Endothelial cell of umbilical vein (primary cell): ENCODE results near the gene NBEA. TPM values are rescaled to one million over a fixed set of nuclear protein-coding genes. Genes with fewer than 3 reads are reported as not detected.

Source experiments
- BruUV-seq: library from RNA; stranded (reverse); fragments of 400-500 nt; replicated peaks from 2 replicates; lab custom pipeline; 2021; lab: Mats Ljungman, UMichigan
- CTCF ChIA-PET: fragments of 300-600, 350-600 bp; sonication (Branson Sonifier 250); formaldehyde crosslinking; loops from one replicate; lab custom pipeline; 2021; ENCODE audit warnings: antibody characterized with exemption, inconsistent platforms; lab: Charles Lee
- POLR2A ChIA-PET: fragments of 300-600, 350-600 bp; sonication (Branson Sonifier 250); formaldehyde crosslinking; loops from one replicate; lab custom pipeline; 2021; ENCODE audit warnings: antibody characterized with exemption, inconsistent platforms; lab: Charles Lee
- DNase-seq: peaks from one replicate; pipeline ENCODE4 v3.0.0-alpha.2; 2011; ENCODE audit warnings: low read depth, low spot score
- FAIRE-seq: peaks from 2 replicates; lab custom pipeline; 2011; peaks lifted over from hg19 to GRCh38; lab: Jason Lieb, UNC
- H2AFZ ChIP-seq: 2 replicates; pipeline ENCODE4 v1.6.0; 2012; ENCODE audit warnings: low read depth, low read length, control low read depth, inconsistent platforms
- H3K27ac ChIP-seq: 2 replicates; pipeline ENCODE4 v1.5.1; 2011; ENCODE audit warnings: low read depth, mild to moderate bottlenecking, control low read depth, low read length, moderate library complexity; ENCODE audit not compliant: insufficient read depth
- H3K27me3 ChIP-seq, 2 experiments: 2 replicates each; pipeline versions ENCODE4 v1.6.0 to v1.6.1; 2011; ENCODE audit warnings: low read length in 2 of 2, mixed read lengths in 1 of 2; ENCODE audit not compliant: control insufficient read depth in 2 of 2, insufficient read depth in 2 of 2
- H3K36me3 ChIP-seq, 2 experiments: 2 replicates in 1 of 2; 3 replicates in 1 of 2; pipeline ENCODE4 v1.5.1; 2011; ENCODE audit warnings: low read length in 2 of 2, mild to moderate bottlenecking in 1 of 2, moderate library complexity in 1 of 2; ENCODE audit not compliant: control insufficient read depth in 2 of 2, insufficient read depth in 2 of 2; ENCODE audit errors: extremely low read depth in 1 of 2
- H3K4me1 ChIP-seq: 3 replicates; pipeline ENCODE4 v1.5.1; 2011; ENCODE audit warnings: mild to moderate bottlenecking, low read length; ENCODE audit not compliant: control insufficient read depth, insufficient read depth; ENCODE audit errors: extremely low read depth
- H3K4me2 ChIP-seq: 2 replicates; pipeline ENCODE4 v1.6.1; 2011; ENCODE audit warnings: low read length, control low read depth, mixed read lengths; ENCODE audit not compliant: insufficient read depth
- H3K4me3 ChIP-seq, 3 experiments: fragments of 200-600 bp in 1 of 3; sonication (generic), shearing (Covaris generic) in 1 of 3; replicated peaks in 1 of 3; 2 replicates each; pipeline ENCODE4 v1.5.1; 2011 to 2016; ENCODE audit warnings: control low read depth in 3 of 3, low read length in 3 of 3, mild to moderate bottlenecking in 2 of 3, inconsistent platforms in 1 of 3, low read depth in 1 of 3, moderate library complexity in 1 of 3; ENCODE audit not compliant: insufficient read depth in 1 of 3
- H3K79me2 ChIP-seq: 2 replicates; pipeline ENCODE4 v1.6.0; 2012; ENCODE audit warnings: low read length, inconsistent platforms; ENCODE audit not compliant: control insufficient read depth, insufficient read depth
- H3K9ac ChIP-seq: replicated peaks from 2 replicates; pipeline ENCODE3; 2011; ENCODE audit warnings: low read length, control low read depth; ENCODE audit not compliant: insufficient read depth; ENCODE audit errors: extremely low read depth
- H3K9me1 ChIP-seq: replicated peaks from 3 replicates; pipeline ENCODE4 v1.6.0; 2011; ENCODE audit warnings: mild to moderate bottlenecking, low read length; ENCODE audit not compliant: control insufficient read depth, insufficient read depth; ENCODE audit errors: extremely low read depth
- H3K9me3 ChIP-seq: replicated peaks from 2 replicates; pipeline ENCODE4 v1.5.1; 2012; ENCODE audit warnings: low read length, inconsistent platforms; ENCODE audit not compliant: control insufficient read depth, insufficient read depth
- H4K20me1 ChIP-seq: replicated peaks from 2 replicates; pipeline ENCODE3; 2011; ENCODE audit warnings: mild to moderate bottlenecking, low read length; ENCODE audit not compliant: control insufficient read depth, insufficient read depth; ENCODE audit errors: extremely low read depth
- CTCF ChIP-seq, 2 donors: IDR thresholded peaks; 1 replicate in 1 of 2; 2 replicates in 1 of 2; pipeline ENCODE4 v1.5.1; 2011; ENCODE audit warnings: low read length in 2 of 2, mild to moderate bottlenecking in 2 of 2, moderate library complexity in 2 of 2, control low read depth in 1 of 2, inconsistent platforms in 1 of 2, low read depth in 1 of 2; ENCODE audit not compliant: insufficient read depth in 1 of 2; ENCODE audit errors: extremely low read depth in 1 of 2
- FOS ChIP-seq: IDR thresholded peaks from 2 replicates; pipeline ENCODE4 v1.6.1; 2011; ENCODE audit warnings: mild to moderate bottlenecking, low read length, moderate library complexity, borderline replicate concordance; ENCODE audit not compliant: insufficient read depth
- GATA2 ChIP-seq: IDR thresholded peaks from 2 replicates; pipeline ENCODE4 v1.7.0; 2011; ENCODE audit warnings: low read depth, mild to moderate bottlenecking, moderate library complexity, mixed read lengths, low read length; ENCODE audit not compliant: insufficient read length, insufficient read depth
- MYC ChIP-seq: IDR thresholded peaks from one replicate; pipeline ENCODE4 v1.6.1; 2011; ENCODE audit warnings: mild to moderate bottlenecking, low read depth, low read length
- POLR2A ChIP-seq: IDR thresholded peaks from 2 replicates; pipeline ENCODE4 v1.6.1; 2012; ENCODE audit warnings: low read depth, mild to moderate bottlenecking, control low read depth, low read length
- POLR2AphosphoS5 ChIP-seq: IDR thresholded peaks from 2 replicates; pipeline ENCODE4 v1.6.1; 2012; ENCODE audit warnings: low read depth, mild to moderate bottlenecking, control low read depth, low read length, moderate library complexity; ENCODE audit not compliant: insufficient read depth
- dilution Hi-C: fragments of 300-500 bp; cut with MboI; formaldehyde crosslinking; loops from one replicate; pipeline ENCODE4 v1.15.0; 2019; ENCODE audit warnings: low sequenced_read_pairs; ENCODE audit not compliant: extremely low pct_ligation_motif_present
- intact Hi-C: fragments of 100-400 bp; cut with micrococcal nuclease; formaldehyde crosslinking; loops from one replicate; pipeline ENCODE4 v1.10.0; 2022
- polyA plus RNA-seq, 4 experiments: library from polyadenylated mRNA; depleted of rRNA in 3 of 4; stranded (reverse) in 3 of 4; unstranded in 1 of 4; fragments of >200 nt; gene quantifications; 2 replicates each; pipeline versions ENCODE4 v1.2.1 to v1.2.3, GENCODE V29; 2011 to 2012; ENCODE audit warnings: missing spikeins in 1 of 4
- total RNA-seq: library from RNA; stranded (reverse); gene quantifications from 2 replicates; pipeline ENCODE4 v1.2.3, GENCODE V29; 2021

The NBEA gene
- total and polyA plus RNA-seq, 2 donors (not counting 3 experiments of a cell fraction or from before 2014, with no cell fraction given): 3.0 to 4.8 TPM

- H3K4me3 ChIP-seq: no peak overlapping the region
- ChIA-PET POLR2A (no interaction called here), CTCF (interaction anchor here (0.6 to 1.3 kb wide), 9 partner anchors 8 to 302 kb away, joined by 3 to 4 read pairs (median 3); no protein-coding TSS in a partner anchor)
- H3K9me3 ChIP-seq: no peaks in the 10 kb centered on the region
- H2AFZ ChIP-seq: no peak overlapping the region
- intact Hi-C loops: no loop called here
- DNase-seq (peak; percentile 62), FAIRE-seq (peak; percentile 68)
- no peaks in the 10 kb centered on the region for H3K9me1 ChIP-seq
- H3K4me1 ChIP-seq: no peaks in the 10 kb centered on the region
- TF ChIP-seq GATA2: no peak
- TF ChIP-seq FOS: peak; percentile 47
- no peak for TF ChIP-seq CTCF (IDR thresholded peaks at IDR 0.05; ENCODE audit: extremely low read depth in 1 of 2, insufficient read depth in 1 of 2, low read depth in 1 of 2, low read length in 2 of 2)
- no peak overlapping the region for H3K9ac ChIP-seq
- no peak overlapping the region for H3K27ac ChIP-seq
- no peak overlapping the region for H3K4me2 ChIP-seq
- no peaks in the 10 kb centered on the region for H4K20me1 ChIP-seq
- no TSS peak for BruUV-seq
- H3K36me3 ChIP-seq: no peaks in the 10 kb centered on the region
- no peaks in the 10 kb centered on the region for H3K27me3 ChIP-seq
- no peaks in the 10 kb centered on the region for H3K79me2 ChIP-seq
- dilution Hi-C loops: no loop called here
Measured at GRCh38 chr13:35512271-35512920, 570.3 kb downstream of the NBEA start.

GRCh38 chr13:35514061-35514477 is 572.0 kb downstream of the NBEA start:
- no peak for DNase-seq
- Histone ChIP-seq H3K36me3 (no peaks in the 10 kb centered on the region), H2AFZ (no peak overlapping the region), H3K4me3 (no peak overlapping the region), H4K20me1 (no peaks in the 10 kb centered on the region), H3K4me2 (no peak overlapping the region), H3K9ac (no peak overlapping the region), H3K9me1 (no peaks in the 10 kb centered on the region), H3K9me3 (no peaks in the 10 kb centered on the region), H3K27ac (no peak overlapping the region), H3K4me1 (no peaks in the 10 kb centered on the region), H3K27me3 (no peaks in the 10 kb centered on the region), H3K79me2 (no peaks in the 10 kb centered on the region)
- POLR2A ChIA-PET: no interaction called here
- BruUV-seq: no TSS peak
- CTCF ChIA-PET: no interaction called here
- dilution Hi-C loops (no loop called here), intact Hi-C loops (no loop called here)
- TF ChIP-seq GATA2 (no peak), POLR2A (no peak), POLR2AphosphoS5 (no peak), MYC (no peak)
- no peak for FAIRE-seq
